GM12872 (cell line): Measurements from ENCODE around the gene UNC5B.

Experiments used
- TF ChIP-seq, protein P1 (sequence below): IDR thresholded peaks from 3 replicates; pipeline ENCODE4 v1.5.1; 2011; ENCODE audit warnings: low read depth, mild to moderate bottlenecking, low read length, moderate library complexity; ENCODE audit not compliant: insufficient read depth

The UNC5B gene

GRCh38 chr10:71280216-71280615 lies 67.8 kb downstream of the UNC5B start:
- TF ChIP-seq, protein P1, sequence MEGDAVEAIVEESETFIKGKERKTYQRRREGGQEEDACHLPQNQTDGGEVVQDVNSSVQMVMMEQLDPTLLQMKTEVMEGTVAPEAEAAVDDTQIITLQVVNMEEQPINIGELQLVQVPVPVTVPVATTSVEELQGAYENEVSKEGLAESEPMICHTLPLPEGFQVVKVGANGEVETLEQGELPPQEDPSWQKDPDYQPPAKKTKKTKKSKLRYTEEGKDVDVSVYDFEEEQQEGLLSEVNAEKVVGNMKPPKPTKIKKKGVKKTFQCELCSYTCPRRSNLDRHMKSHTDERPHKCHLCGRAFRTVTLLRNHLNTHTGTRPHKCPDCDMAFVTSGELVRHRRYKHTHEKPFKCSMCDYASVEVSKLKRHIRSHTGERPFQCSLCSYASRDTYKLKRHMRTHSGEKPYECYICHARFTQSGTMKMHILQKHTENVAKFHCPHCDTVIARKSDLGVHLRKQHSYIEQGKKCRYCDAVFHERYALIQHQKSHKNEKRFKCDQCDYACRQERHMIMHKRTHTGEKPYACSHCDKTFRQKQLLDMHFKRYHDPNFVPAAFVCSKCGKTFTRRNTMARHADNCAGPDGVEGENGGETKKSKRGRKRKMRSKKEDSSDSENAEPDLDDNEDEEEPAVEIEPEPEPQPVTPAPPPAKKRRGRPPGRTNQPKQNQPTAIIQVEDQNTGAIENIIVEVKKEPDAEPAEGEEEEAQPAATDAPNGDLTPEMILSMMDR, result no peak

GRCh38 chr10:71280825-71281224 lies 68.5 kb downstream of the UNC5B start:
- TF ChIP-seq, protein P1, result no peak

GRCh38 chr10:71281646-71282322 lies 69.4 kb downstream of the UNC5B start:
- TF ChIP-seq, protein P1, result no peak

DNA sequence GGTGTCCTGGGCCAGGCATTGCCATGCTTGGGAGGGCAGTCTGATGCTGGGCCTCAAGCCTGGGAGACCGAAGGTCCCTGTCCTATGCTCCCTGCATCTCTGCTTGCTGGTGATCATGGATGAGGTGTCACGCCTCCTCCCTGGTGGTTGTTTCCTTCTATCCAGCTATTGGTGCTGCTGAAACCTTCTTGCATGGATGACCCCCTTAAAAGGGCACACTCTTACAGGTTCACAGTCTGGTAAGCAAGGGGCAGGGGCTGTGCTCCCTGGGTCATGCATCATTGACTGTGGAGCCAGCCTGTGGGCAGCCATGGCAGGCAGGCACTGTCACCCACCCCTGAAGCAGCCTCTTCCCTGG lies 69.9 kb downstream of the UNC5B start:
- TF ChIP-seq, protein P1, result no peak

GRCh38 chr10:71283410-71283809 lies 71.0 kb downstream of the UNC5B start:
- TF ChIP-seq, protein P1, result no peak

- TF ChIP-seq, protein P1, result no peak
Measured at GRCh38 chr10:71283876-71284275, 71.5 kb downstream of the UNC5B start.

GRCh38 chr10:71284544-71285179 lies 72.3 kb downstream of the UNC5B start:
- TF ChIP-seq, protein P1, result no peak
